ENCODE results near the gene FOXO3. TPM values are rescaled to one million over a fixed set of nuclear protein-coding genes. Genes with fewer than 3 reads are reported as not detected.

FOXO3 gene
- total RNA-seq, 4 donors from 2014 or later = 29.9 to 66.1 (median 59.1) TPM

DNA sequence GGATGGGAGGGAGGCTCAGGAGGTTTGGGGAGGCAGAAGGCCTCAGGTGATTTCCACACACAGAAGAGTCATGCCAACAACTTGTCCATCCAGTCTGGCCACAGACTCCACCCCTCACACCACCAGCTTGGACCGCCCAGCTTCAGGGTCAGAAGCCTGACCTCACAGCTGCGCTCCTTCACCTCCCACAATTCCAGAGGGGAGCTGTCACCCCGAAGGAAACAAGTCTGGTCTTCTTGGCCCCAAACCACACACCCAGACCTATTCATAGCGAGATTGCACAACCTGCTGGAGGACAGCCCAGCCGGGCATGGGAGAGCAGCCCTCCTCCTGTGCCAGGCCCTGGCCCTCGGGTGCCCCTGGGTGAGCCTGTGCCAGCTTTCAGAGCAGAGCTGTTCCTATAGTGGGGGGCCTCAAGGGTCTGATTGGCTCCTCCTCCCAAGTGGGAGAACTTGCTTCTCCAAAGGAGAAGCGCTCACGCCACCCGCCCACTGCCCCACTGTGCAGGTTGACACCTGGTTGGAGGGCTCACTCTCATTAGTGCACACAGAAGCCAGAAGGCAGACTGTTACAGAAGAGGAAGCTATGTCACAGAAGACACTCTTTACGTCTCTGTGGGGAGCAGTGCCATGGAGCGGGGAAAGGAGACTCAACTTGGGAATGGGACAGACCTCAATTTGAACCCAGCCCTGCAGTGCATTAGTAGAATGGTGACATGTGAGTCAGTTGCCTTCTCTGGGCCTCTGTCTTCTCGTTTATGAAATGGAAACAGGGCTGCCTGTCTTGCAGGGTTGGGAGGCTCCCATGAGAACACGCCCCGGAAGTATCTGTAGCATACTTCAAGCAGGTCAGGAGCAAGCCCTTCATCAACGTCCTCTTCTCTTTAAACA lies 128.8 kb downstream of the FOXO3 start:
- peak overlapping the region in 1 of 4 donors; percentile 2 for H3K27ac ChIP-seq
- no peak overlapping the region for H3K4me3 ChIP-seq
- no peaks in the 10 kb centered on the region for H3K27me3 ChIP-seq
- peak; percentile 56 for DNase-seq
- no peaks in the 10 kb centered on the region for H3K9me3 ChIP-seq
- H3K4me1 ChIP-seq = peaks cover 4 to 29% (median 17%) of the 10 kb centered on the region in 4 donors
- in situ Hi-C loops (cut with MboI; ENCODE audit: low pct_ligation_motif_present in 1 of 4, low pct_unique_long_range_greater_than_20kb in 1 of 4, low sequenced_read_pairs in 3 of 4) (no loop called here), intact Hi-C loops (cut with DNase I; ENCODE audit: low total_unique reads) (no loop called here)
- no peak for TF ChIP-seq EP300 (IDR thresholded peaks at IDR 0.05; ENCODE audit: low read depth)
- peak; percentile 56 to 65 (median 64) for TF ChIP-seq POLR2AphosphoS5 (IDR thresholded peaks at IDR 0.05)
- no peaks in the 10 kb centered on the region for H3K36me3 ChIP-seq
- 73 to 77% methylated on average over 6 to 15 of the region's 15 CpGs for WGBS, 2 donors (ENCODE audit: low coverage in 1 of 2)

DNA sequence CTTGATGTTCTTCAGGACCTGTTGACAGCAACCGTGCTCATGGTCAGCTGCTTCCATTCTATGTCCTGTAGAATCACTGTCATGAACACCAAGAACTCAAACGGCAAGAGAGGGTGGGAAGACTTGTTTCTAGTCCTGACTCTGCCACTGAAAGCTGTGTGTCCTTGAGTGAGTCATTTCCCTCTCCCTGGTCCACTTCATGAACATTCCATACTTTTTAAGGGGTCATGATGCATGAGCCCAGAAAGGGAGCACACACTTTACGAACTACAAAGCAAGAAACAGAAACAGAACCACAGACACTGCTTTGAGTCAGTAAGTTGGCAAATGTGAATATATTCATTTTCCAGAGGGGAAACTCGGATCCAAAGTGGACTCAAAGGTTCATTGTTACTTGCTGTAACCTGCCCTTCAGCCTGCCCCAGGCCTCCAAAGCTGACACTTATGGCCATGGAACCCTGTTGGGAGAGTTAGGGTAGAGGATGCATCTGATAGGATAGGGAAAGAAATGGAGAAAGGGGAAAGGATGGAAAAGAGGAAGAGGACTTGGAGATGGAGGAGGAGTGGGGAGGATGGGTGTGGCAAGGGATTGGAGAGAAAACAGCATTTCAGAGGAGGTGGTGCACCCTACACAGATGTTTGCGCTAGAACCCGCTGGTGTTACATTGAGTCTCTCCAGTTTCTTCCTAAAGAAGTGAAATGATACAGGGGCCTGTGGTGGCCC lies 129.8 kb downstream of the FOXO3 start:
- H3K36me3 ChIP-seq = no peaks in the 10 kb centered on the region
- DNase-seq = no peak
- H3K27ac ChIP-seq = no peak overlapping the region
- WGBS, 2 donors (ENCODE audit: low coverage in 1 of 2) = 80 to 85% methylated on average over 6 of the region's 6 CpGs
- no peaks in the 10 kb centered on the region for H3K9me3 ChIP-seq
- intact Hi-C loops (cut with DNase I; ENCODE audit: low total_unique reads) = no loop called here
- TF ChIP-seq POLR2AphosphoS5 (IDR thresholded peaks at IDR 0.05) (no peak), CTCF (IDR thresholded peaks at IDR 0.05) (no peak), EP300 (IDR thresholded peaks at IDR 0.05; ENCODE audit: low read depth) (no peak), POLR2A (IDR thresholded peaks at IDR 0.05) (no peak)
- in situ Hi-C loops (cut with MboI; ENCODE audit: low pct_ligation_motif_present in 1 of 4, low pct_unique_long_range_greater_than_20kb in 1 of 4, low sequenced_read_pairs in 3 of 4) = no loop called here
- H3K4me3 ChIP-seq = no peak overlapping the region
- H3K27me3 ChIP-seq = no peaks in the 10 kb centered on the region
- H3K4me1 ChIP-seq = peaks cover 4 to 19% (median 9%) of the 10 kb centered on the region in 4 donors

GRCh38 chr6:108693430-108694154 lies 132.9 kb downstream of the FOXO3 start:
- no peak for DNase-seq
- H3K36me3 ChIP-seq = no peaks in the 10 kb centered on the region
- TF ChIP-seq CTCF (IDR thresholded peaks at IDR 0.05) = no peak
- TF ChIP-seq POLR2AphosphoS5 (IDR thresholded peaks at IDR 0.05) = no peak
- TF ChIP-seq POLR2A (IDR thresholded peaks at IDR 0.05) = no peak
- no peak for TF ChIP-seq EP300 (IDR thresholded peaks at IDR 0.05; ENCODE audit: low read depth)
- in situ Hi-C loops (cut with MboI; ENCODE audit: low pct_ligation_motif_present in 1 of 4, low pct_unique_long_range_greater_than_20kb in 1 of 4, low sequenced_read_pairs in 3 of 4) = no loop called here
- no peaks in the 10 kb centered on the region for H3K9me3 ChIP-seq
- no peak overlapping the region for H3K4me3 ChIP-seq
- intact Hi-C loops (cut with DNase I; ENCODE audit: low total_unique reads) = no loop called here
- peaks cover 4 to 11% (median 6%) of the 10 kb centered on the region in 4 donors for H3K4me1 ChIP-seq
- no peak overlapping the region for H3K27ac ChIP-seq
- H3K27me3 ChIP-seq = no peaks in the 10 kb centered on the region
- 80 to 89% methylated on average over 1 to 2 of the region's 2 CpGs for WGBS, 2 donors (ENCODE audit: low coverage in 1 of 2)

GRCh38 chr6:108694816-108695215 lies 134.1 kb downstream of the FOXO3 start:
- WGBS, 2 donors (ENCODE audit: low coverage in 1 of 2) = 89 to 93% methylated on average over 6 of the region's 6 CpGs
- in situ Hi-C loops (cut with MboI; ENCODE audit: low pct_ligation_motif_present in 1 of 4, low pct_unique_long_range_greater_than_20kb in 1 of 4, low sequenced_read_pairs in 3 of 4) = no loop called here
- DNase-seq = no peak

More at GRCh38 chr6:108694816-108695215, 134.1 kb downstream of the FOXO3 start:
- TF ChIP-seq POLR2A (IDR thresholded peaks at IDR 0.05) (no peak), CTCF (IDR thresholded peaks at IDR 0.05) (no peak), EP300 (IDR thresholded peaks at IDR 0.05; ENCODE audit: low read depth) (no peak), POLR2AphosphoS5 (IDR thresholded peaks at IDR 0.05) (no peak)
- intact Hi-C loops (cut with DNase I; ENCODE audit: low total_unique reads) = no loop called here
- Histone ChIP-seq H3K4me3 (no peak overlapping the region), H3K9me3 (no peaks in the 10 kb centered on the region), H3K4me1 (peaks cover 0 to under 1% (median 0%) of the 10 kb centered on the region in 4 donors), H3K27ac (no peak overlapping the region), H3K27me3 (no peaks in the 10 kb centered on the region), H3K36me3 (no peaks in the 10 kb centered on the region)
